Measurements from ENCODE around the gene ELN.
"Not testable (repeated sequence)": the region's sequence is repeated elsewhere in the genome, so short reads cannot be mapped to it uniquely, and the experiment has no call there.

The ELN gene

DNA sequence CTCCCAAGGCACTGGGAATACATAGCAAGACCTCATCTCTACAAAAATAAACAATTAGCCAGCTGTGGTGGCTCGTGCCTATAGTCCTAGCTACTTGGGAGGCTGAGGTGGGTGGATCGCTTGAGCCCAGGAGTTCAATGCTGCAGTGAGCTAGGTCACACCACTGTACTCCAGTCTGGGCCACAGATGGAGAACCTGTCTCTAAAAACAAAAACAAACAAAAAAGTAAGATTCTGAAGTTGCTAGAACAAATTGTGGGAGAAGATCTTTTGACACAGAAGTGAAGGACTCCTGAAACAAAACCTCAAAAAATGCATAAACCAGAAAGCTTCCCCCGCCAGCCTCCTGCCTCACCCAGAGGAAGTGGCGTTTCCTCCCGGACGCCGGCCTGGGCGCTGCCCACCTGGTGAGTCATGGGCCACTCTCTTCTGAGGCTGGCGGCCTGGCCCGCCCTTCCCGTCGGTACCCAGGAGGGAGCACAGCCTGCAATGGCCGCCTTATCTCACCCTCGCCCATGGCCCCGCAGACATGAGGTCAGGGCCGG lies 25.4 kb upstream of the ELN start:
- DNase-seq: peak; percentile 64

- no peak for DNase-seq
These were observed 24.4 kb upstream of the ELN start for GRCh38 chr7:74003621-74004020.

DNA sequence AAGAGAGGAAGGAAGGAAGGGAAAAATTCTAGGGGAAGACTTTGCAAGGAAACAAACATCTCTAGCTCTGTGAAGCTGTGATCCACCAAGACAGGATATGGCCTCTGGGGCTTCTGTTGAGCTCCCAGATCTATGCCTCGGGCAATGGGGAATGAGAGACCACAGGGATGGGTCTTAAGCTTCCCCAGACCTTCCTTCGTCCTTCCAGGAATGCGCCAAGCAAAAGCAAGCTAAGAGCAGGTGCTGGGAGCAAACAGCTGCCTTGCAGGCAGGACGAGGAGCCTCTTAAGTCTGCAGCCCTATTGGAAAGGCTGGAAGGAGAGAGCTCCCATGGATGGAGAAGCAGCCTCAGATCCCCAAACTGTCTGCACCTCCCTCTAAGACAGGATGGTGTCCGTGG lies 21.9 kb upstream of the ELN start:
- DNase-seq: no peak

- no peak for DNase-seq
These were observed 21.3 kb upstream of the ELN start for GRCh38 chr7:74006451-74007241.

- no peak for DNase-seq
These were observed 20.8 kb upstream of the ELN start for GRCh38 chr7:74007242-74007567.

- no peak for DNase-seq
These were observed 19.3 kb upstream of the ELN start for GRCh38 chr7:74008687-74009086.

DNA sequence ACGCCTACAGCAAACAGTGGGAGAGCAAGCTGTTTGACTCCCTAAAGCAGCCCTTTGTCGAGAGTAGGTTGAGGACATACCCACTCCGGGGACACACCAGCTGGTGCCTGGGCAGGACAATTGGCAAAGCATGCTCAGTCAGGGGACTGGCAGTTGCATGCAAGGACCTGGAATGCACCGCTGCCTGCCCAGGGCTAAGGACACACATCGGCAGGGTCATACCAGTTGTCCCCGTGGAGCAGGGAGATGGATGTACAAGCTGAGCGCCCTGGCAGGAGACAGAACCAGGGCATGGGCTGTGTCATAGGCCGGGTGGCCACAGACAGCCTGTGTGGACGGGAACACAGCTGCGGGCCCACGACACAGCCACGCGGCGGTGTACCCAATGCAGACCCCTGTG lies 18.3 kb upstream of the ELN start:
- DNase-seq: no peak

- no peak for DNase-seq
These were observed 17.6 kb upstream of the ELN start for GRCh38 chr7:74010407-74010806.

- DNase-seq: not testable (repeated sequence)
These were observed 16.6 kb upstream of the ELN start for GRCh38 chr7:74011421-74011820.

GRCh38 chr7:74012842-74013249 lies 15.1 kb upstream of the ELN start:
- DNase-seq: no peak

DNA sequence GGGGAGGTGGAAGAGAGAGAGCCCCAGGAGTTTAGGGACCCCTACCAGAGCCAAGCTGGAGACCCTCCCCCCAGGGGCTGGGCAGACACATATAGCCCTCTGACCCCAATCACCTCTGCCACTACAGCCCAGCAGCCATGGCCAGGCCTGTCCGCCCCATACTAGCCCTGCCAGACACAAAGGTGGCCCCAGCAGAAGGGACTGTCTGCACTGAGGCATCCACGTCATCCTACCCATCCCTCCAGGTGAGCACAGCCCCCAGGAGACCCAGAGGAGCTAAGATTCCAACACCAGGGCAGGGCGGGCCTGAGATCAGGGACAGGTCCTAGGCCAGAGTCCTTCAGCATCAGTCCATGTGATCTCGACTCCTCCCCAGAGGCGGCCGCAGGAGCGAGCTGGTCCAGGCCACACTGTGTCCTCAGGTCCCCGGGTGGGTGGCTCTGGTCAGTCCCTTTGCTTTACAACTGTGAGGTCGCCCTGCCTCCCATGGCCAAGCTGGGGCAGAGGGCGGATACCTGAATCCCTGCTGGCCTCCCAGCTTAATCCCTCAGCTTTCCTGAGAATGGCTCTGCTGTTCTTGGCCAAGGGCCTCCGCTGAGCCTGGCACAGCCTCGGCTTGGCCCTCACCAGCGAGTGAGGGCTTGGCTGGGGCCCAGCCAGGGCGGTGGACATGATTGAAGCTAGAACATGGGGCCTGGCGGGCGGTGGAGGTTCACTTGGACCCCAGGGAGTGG lies 14.3 kb upstream of the ELN start:
- DNase-seq: no peak

DNA sequence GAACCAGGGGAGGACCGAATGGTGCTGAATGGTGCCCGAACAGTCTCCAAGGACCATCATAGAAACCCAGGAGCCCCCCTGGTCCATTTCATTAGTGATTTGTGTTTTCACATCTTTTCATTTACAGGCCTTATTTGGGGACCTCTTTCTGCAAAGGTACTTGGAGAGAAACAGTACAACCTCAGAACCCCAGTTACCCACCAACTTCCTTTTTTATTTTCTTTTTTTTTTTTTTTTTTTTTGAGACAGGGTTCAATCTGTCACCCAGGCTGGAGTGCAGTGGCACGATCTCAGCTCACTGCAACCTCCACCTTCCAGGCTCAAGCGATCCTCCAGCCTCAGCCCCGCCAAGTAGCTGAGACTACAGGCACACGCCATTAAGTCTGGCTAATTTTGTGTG lies 13.0 kb upstream of the ELN start:
- DNase-seq: no peak

GRCh38 chr7:74015670-74016069 lies 12.3 kb upstream of the ELN start:
- no peak for DNase-seq

DNA sequence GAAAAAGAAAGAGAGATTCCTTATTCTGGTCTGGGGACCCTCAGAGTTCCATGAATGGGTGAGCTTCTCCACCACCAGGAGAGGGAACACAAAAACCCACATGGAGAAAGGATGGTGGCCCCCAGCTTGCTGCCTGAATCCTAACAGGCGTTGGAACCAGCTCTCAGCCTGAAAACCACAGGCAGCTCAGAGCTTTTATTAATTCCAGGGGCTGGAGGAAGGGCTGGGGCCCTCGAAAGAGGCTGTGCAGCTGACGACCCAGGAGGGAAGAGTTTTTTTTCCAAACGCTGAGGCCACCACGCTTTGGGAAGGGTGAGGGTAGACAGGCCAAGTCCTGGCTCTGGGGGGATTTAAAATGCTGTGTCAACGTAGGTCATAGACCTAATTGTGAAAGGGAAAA lies 10.8 kb upstream of the ELN start:
- no peak for DNase-seq

DNA sequence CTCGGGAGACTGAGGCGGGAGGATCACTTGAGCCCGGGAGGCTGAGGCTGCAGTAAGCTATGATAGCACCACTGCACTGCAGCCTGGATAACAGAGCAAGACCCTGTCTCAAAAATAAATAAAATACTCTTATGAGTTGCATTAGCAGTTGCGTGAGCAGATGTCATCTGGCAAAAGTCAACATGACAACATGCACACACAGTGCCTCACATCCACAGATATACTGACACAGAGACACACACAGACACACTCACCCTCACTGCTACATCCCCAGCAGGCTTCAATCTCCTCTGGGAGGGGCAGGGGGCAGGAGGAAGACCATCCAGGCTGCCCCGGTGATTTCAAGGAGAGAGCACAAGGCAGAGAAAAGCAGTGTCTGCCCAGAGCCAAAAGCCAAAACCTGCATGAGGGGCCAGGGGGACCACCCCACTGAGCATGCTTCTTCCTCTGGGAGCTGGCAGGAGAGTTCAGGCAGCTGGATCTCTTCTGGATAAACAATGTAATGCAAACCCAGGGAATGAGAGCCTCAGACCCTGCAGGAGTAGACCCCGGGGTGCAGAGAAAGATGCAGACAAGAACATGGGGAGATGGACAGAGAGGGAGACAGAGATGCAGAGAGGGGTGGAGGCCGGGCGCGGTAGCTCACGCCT lies 9.6 kb upstream of the ELN start:
- no peak for DNase-seq

GRCh38 chr7:74019149-74019548 lies 8.8 kb upstream of the ELN start:
- no peak for DNase-seq

- no peak for DNase-seq
These were observed 7.6 kb upstream of the ELN start for GRCh38 chr7:74020390-74020789.

- DNase-seq: no peak
These were observed 6.2 kb upstream of the ELN start for GRCh38 chr7:74021546-74022320.

DNA sequence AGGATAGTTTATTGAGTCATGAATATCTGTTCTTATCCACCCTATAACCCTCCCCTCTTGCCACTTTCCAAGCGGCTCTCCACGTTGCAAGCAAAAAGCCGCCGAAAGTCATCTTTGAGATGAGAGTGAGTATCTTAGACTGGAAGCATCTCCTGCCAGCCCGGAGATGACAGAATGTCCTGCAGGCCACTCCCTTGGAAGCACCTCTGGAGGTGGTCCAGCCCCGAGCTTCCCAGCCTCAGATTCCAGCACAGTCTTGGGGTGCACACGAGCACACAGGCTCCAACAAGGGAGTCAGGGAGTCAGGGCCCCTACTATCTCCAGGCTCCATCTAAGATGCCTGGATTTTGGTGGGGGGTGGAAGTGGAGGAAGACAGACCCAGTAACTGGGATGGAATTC lies 5.5 kb upstream of the ELN start:
- DNase-seq: no peak

DNA sequence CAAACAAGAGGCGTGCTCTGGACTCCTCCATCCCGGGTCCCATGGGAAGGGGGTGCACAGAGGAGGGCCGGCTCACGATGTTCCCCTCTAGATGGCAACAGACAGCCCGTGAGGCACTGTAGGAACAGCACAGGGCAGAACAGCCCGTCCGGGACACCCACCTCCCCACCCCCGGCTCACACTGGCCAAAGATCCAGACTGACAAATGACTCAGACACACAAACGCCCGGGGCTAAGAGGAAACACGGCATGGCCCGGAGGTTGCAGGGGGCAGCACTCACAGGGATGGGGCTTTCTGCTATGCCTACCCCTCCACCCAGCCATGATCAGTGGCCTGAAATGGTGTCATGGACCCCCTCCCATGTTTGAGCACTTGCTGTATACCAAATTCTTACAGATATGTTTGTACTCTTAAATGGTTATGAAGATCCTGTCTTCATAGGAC lies 4.9 kb upstream of the ELN start:
- DNase-seq: peak; percentile 33

DNA sequence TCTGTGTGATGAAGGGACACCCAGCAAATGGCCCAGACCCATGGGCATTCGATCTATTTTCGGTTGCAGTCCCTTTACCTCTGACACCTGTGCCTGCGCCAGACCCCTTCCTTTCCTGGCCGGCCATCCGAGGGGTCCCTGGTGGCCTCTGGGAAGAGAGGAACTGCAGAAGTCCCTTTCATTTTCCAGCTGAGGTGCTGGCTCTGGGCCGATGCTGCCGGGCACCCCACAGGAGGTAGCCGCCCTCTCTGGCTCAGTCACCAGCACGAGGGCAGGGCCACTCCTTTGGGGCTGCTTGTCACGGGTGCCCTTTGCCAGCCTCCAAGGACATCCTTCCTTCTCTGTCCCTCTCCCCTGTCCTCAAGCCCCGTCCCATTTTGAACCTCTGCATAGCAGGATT lies 4.2 kb upstream of the ELN start:
- no peak for DNase-seq

DNA sequence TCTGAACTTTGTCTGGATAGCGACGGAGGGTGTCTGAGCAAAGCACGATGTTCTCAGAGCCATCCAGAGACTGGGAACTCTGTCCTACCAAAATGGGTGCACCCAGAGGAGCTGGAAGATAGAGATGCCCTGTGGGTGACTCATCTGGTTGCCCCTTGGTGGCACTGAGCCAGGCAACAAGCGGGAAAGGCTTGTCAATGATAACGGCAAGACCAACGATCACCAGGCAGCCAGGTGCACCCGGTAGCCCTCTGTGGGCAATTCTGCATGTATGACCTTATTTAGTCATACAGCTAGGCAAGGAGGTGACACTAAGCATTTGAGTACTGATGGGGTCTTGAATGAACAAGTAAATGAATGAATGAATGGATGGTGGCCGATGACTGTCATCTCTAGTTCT lies 2.8 kb upstream of the ELN start:
- DNase-seq: no peak

- no peak for DNase-seq
These were observed 2.2 kb upstream of the ELN start for GRCh38 chr7:74025730-74026129.
